ENCODE data around the gene SND1.

DNA sequence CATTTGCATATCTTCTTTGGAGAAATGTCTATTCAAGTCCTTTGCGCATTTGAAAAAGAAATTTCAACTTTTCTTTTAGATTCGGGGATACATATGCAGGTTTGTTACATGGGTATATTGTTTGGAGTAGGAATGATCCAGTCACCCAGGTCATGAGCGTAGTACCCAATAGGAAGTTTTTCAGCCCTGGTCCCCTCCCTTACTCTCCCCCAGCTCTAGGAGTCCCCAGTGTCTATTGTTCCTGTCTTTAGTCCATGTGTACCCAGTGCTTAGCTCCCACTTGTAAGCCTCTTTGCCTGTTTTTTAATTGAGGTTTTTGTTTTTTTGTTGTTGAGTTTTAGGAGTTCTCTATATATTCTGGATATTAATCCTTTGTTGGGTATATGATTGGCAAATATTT, 63.3 kb downstream of the SND1 start:
- no peak for TF ChIP-seq TARDBP (IDR thresholded peaks at IDR 0.05)
- TF ChIP-seq SUZ12 (IDR thresholded peaks at IDR 0.05) = no peak
- TF ChIP-seq FOXK2 (IDR thresholded peaks at IDR 0.05) = no peak
- TF ChIP-seq HDGF (IDR thresholded peaks at IDR 0.05; ENCODE audit: borderline replicate concordance) = no peak
- TF ChIP-seq SP1 (IDR thresholded peaks at IDR 0.05) = no peak
- no peak for TF ChIP-seq ELF4 (IDR thresholded peaks at IDR 0.05)
- TF ChIP-seq ARNT (IDR thresholded peaks at IDR 0.05) = no peak
- TF ChIP-seq CTBP1 (IDR thresholded peaks at IDR 0.05; ENCODE audit: borderline replicate concordance) = no peak
- no peak for TF ChIP-seq BHLHE40 (IDR thresholded peaks at IDR 0.05; ENCODE audit: borderline replicate concordance)
- no peak for TF ChIP-seq NFRKB (IDR thresholded peaks at IDR 0.05)
- no peak for TF ChIP-seq FOXM1 (IDR thresholded peaks at IDR 0.05; ENCODE audit: borderline replicate concordance)
- TF ChIP-seq ZNF384 (IDR thresholded peaks at IDR 0.05) = no peak
- TF ChIP-seq L3MBTL2 (conservative IDR thresholded peaks at IDR 0.05) = no peak
